ENCODE data around the gene AGBL3.

- no peak for TF ChIP-seq FOXK2 (IDR thresholded peaks at IDR 0.05)
- TF ChIP-seq FOXA1 (IDR thresholded peaks at IDR 0.05), result no peak
- no peak for TF ChIP-seq SUZ12 (IDR thresholded peaks at IDR 0.05)
- no peak for TF ChIP-seq FOXM1 (IDR thresholded peaks at IDR 0.05; ENCODE audit: borderline replicate concordance)
- no peak for TF ChIP-seq SP1 (IDR thresholded peaks at IDR 0.05)
- no peak for TF ChIP-seq BHLHE40 (IDR thresholded peaks at IDR 0.05; ENCODE audit: borderline replicate concordance)
- no peak for TF ChIP-seq TARDBP (IDR thresholded peaks at IDR 0.05)
- TF ChIP-seq HDGF (IDR thresholded peaks at IDR 0.05; ENCODE audit: borderline replicate concordance), result no peak
- TF ChIP-seq ARNT (IDR thresholded peaks at IDR 0.05), result no peak
- no peak for TF ChIP-seq PKNOX1 (IDR thresholded peaks at IDR 0.05)
- TF ChIP-seq NFRKB (IDR thresholded peaks at IDR 0.05), result no peak
- TF ChIP-seq L3MBTL2 (conservative IDR thresholded peaks at IDR 0.05), result no peak
- TF ChIP-seq ZNF384 (IDR thresholded peaks at IDR 0.05), result no peak
Observed at GRCh38 chr7:134949171-134949570, 37.1 kb upstream of the AGBL3 start.

Measured in HEK293T (cell line).